Smooth muscle cell (in vitro differentiated cells): ENCODE data around the gene KRT84. TPM values are rescaled to one million over a fixed set of nuclear protein-coding genes. Genes with fewer than 3 reads are reported as not detected.

Experiments
- DNase-seq: peaks from one replicate; lab custom pipeline; 2025; ENCODE audit not compliant: unreplicated experiment; lab: John Stamatoyannopoulos, UW
- H2AFZ ChIP-seq: fragments of 200-600 bp; sonication (generic); 2 replicates; pipeline ENCODE4 v1.6.0; 2016; ENCODE audit warnings: antibody characterized with exemption, low read depth, mild to moderate bottlenecking
- H3F3A ChIP-seq: fragments of 200-600 bp; sonication (generic); 2 replicates; pipeline ENCODE4 v1.6.0; 2017; ENCODE audit warnings: antibody characterized with exemption, low read depth
- H3K27ac ChIP-seq: fragments of 200-600 bp; sonication (generic); 2 replicates; pipeline ENCODE4 v1.5.1; 2016; ENCODE audit warnings: low read depth, mild to moderate bottlenecking
- H3K27me3 ChIP-seq: fragments of 200-600 bp; sonication (generic); 2 replicates; pipeline ENCODE4 v1.6.1; 2016; ENCODE audit warnings: low read depth, mild to moderate bottlenecking
- H3K36me3 ChIP-seq: fragments of 200-600 bp; sonication (generic); 2 replicates; pipeline ENCODE4 v1.5.1; 2016; ENCODE audit warnings: low read depth
- H3K4me1 ChIP-seq: fragments of 200-600 bp; sonication (generic); 2 replicates; pipeline ENCODE4 v1.5.1; 2016; ENCODE audit warnings: low read depth
- H3K4me2 ChIP-seq: fragments of 200-600 bp; sonication (generic); 2 replicates; pipeline ENCODE4 v1.6.0; 2016; ENCODE audit warnings: mild to moderate bottlenecking
- H3K4me3 ChIP-seq: fragments of 200-600 bp; sonication (generic); 2 replicates; pipeline ENCODE4 v1.5.1; 2016; ENCODE audit warnings: mild to moderate bottlenecking
- H3K79me2 ChIP-seq: fragments of 200-600 bp; sonication (generic); 2 replicates; pipeline ENCODE4 v1.6.0; 2016; ENCODE audit warnings: low read depth, mild to moderate bottlenecking
- H3K9ac ChIP-seq: fragments of 200-600 bp; sonication (generic); 2 replicates; pipeline ENCODE4 v1.6.0; 2016; ENCODE audit warnings: low read depth
- H3K9me3 ChIP-seq: fragments of 200-600 bp; sonication (generic); replicated peaks from 2 replicates; pipeline ENCODE4 v1.5.1; 2016; ENCODE audit warnings: low read depth
- H4K20me1 ChIP-seq: fragments of 200-600 bp; sonication (generic); 2 replicates; pipeline ENCODE4 v1.6.0; 2016; ENCODE audit warnings: low read depth
- CTCF ChIP-seq: fragments of 200-600 bp; sonication (generic); IDR thresholded peaks from 2 replicates; pipeline ENCODE4 v1.5.1; 2017; ENCODE audit warnings: borderline replicate concordance, mild to moderate bottlenecking, antibody characterized with exemption; ENCODE audit not compliant: insufficient read depth, poor library complexity, severe bottlenecking
- WGBS: methylation state at CpG from one replicate; pipeline ENCODE4 v1.1.7; 2016; ENCODE audit warnings: low lambda C conversion rate; 5-methylcytosine and 5-hydroxymethylcytosine counted together
- polyA plus RNA-seq: library from polyadenylated mRNA; unstranded; fragments of >200 nt; fragmentation: Nextera tagmentation; extraction: Ambion mirVana; gene quantifications from 2 replicates; pipeline ENCODE4 v1.2.1, GENCODE V29; 2016
- total RNA-seq: library from RNA; depleted of rRNA; stranded (reverse); fragments of >200 nt; gene quantifications from 2 replicates; pipeline ENCODE4 v1.2.3, GENCODE V29; 2014

The KRT84 gene
- total and polyA plus RNA-seq, 2 experiments from 2014 or later: 0.09 to 5.6 TPM

DNA sequence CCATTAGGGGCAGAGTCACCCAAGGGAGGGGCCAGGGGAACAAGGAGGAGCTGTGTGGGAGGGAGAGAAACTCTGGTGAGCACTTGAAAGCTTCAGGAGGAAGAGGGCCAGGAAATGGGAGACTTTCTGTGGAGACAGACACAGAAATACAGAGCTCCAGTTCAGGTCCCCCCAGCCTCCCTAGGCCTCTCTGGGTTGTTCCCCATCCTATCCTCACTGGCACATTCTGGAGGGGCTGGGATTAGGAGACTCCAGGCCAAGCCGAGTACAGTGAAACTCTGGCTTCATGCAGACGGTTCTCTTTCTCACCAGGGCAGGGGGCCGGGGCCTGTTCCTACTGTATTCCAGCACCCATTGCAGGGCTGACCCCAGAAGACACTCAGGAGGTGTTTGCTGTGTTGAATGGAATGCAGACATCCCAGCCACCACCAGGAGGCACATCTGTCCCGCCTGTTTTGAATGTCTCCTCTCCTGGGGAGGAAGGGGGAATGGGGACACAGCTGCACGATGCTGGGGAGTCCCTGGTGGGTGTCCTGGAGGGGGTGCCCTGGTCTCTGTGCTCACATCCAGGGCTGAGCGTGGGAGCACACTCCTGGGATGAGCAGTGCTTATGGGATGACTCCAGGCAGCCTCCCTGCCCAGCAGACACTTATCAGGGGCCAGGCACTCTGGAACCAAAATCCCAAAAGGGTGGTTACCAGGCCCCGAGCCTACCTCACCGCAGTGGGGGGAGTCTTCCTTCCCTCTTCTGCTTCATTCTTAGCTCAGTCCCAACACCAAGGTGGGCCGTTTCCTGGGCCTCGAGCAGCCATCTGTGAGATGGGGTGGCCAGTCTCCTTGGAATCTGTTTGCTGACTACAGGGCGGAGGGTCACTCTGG lies 5.5 kb upstream of the KRT84 start:
- 67% methylated on average over 11 of the region's 11 CpGs for WGBS
- Histone ChIP-seq H3K9me3 (no peaks in the 10 kb centered on the region), H3K9ac (no peak overlapping the region), H2AFZ (no peak overlapping the region), H3K27me3 (peaks cover 22% of the 10 kb centered on the region), H3K27ac (no peak overlapping the region), H3K4me3 (no peak overlapping the region), H3F3A (no peaks in the 10 kb centered on the region), H4K20me1 (no peaks in the 10 kb centered on the region), H3K79me2 (no peaks in the 10 kb centered on the region), H3K4me1 (no peaks in the 10 kb centered on the region), H3K4me2 (no peak overlapping the region), H3K36me3 (no peaks in the 10 kb centered on the region)
- peak; percentile 65 for TF ChIP-seq CTCF
- DNase-seq: no peak

DNA sequence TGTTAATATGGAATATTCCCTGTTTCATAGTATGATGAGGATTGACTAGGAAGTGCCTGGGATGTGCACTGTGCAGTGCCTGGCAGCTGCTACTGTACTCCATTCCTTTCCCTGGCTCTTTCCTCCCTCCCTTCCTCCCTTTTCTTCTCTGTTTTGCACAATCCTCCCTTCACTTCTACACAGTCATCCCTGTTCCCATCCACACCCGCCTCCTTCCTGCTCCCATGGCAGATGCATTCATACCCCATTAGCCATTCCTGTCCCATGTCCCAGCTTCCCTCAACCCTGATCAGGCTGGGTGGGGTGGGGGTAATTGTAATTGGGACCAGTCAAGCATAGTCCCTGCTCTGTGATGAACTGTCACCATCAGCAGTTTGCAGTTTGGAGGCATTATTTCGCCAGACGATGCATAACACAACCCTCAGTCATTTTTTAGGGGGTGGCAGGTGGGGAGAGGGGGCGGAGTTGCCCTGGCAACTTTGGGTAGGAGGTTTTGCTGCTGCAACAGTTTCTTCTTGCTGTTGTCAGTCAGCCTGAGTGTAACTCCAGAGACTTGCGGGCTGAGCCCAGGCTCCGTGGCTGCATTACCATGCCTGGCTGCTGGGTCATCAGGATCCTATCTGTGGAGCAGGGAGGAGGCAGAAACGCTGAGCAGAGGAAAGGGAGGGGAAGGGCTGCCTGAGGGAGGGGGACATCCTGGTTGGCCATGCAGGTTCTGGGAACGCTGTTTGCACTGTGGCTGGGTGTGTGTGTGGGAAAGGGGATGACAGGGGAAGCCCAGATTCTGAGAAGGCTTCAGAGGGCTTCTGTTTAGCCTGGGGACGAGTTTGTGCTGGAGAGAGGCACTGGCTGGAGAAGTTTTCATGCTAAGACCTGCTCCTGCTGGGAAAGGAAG lies 4.1 kb upstream of the KRT84 start:
- Histone ChIP-seq H3K9ac (no peak overlapping the region), H3K9me3 (no peaks in the 10 kb centered on the region), H2AFZ (no peak overlapping the region), H3K36me3 (no peaks in the 10 kb centered on the region), H3K4me2 (no peak overlapping the region), H3K27me3 (peaks cover 22% of the 10 kb centered on the region), H4K20me1 (no peaks in the 10 kb centered on the region), H3K27ac (no peak overlapping the region), H3K79me2 (no peaks in the 10 kb centered on the region), H3K4me1 (no peaks in the 10 kb centered on the region), H3F3A (no peaks in the 10 kb centered on the region), H3K4me3 (no peak overlapping the region)
- peak; percentile 24 for DNase-seq
- TF ChIP-seq CTCF: no peak
- WGBS: 30% methylated on average over 9 of the region's 9 CpGs

DNA sequence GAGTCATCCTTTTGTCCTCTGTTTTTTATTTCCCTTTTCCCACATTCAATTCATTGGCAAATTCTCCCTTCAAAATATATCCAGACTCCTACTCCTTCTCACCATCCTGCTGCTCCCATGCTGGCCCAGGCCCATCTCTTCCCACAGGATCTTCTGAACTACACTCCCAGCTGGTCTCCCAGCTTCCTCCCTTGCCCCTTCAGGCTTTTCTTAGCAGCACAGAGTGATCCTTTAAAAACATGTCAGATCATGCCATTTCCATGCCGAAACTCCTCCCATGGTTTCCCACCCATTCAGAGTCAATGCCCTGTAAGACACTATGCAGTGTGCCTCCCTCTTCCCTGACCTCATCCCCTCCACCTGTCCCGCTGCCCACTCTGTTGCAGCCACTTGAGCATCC lies 2.4 kb upstream of the KRT84 start:
- Histone ChIP-seq H4K20me1 (no peaks in the 10 kb centered on the region), H3K4me3 (no peak overlapping the region), H3K4me2 (no peak overlapping the region), H3K27me3 (peaks cover 22% of the 10 kb centered on the region), H3F3A (no peaks in the 10 kb centered on the region), H3K4me1 (no peaks in the 10 kb centered on the region), H2AFZ (no peak overlapping the region), H3K9ac (no peak overlapping the region), H3K79me2 (no peaks in the 10 kb centered on the region), H3K9me3 (no peaks in the 10 kb centered on the region), H3K36me3 (no peaks in the 10 kb centered on the region), H3K27ac (no peak overlapping the region)
- WGBS: 89% methylated on average over 2 of the region's 2 CpGs
- DNase-seq: no peak
- no peak for TF ChIP-seq CTCF
